ENCODE data around the gene OR4P4.

Gene OR4P4

GRCh38 chr11:55634813-55635212 lies at the start of gene OR4P4:
Gene OR4P4 (plus strand): TSS chr11:55635113.
- no peak for DNase-seq

- DNase-seq, result no peak
These were observed 27.4 kb upstream of the OR4P4 start, which contains the start of gene OR4C11 for GRCh38 chr11:55607545-55607944. Gene OR4C11 (minus strand): TSS chr11:55607645. CDS start chr11:55604373, 3,272 bp downstream.

- no peak for DNase-seq
These were observed 10.4 kb upstream of the OR4P4 start for GRCh38 chr11:55624531-55624930.

- no peak for DNase-seq
These were observed 13.1 kb downstream of the OR4P4 start, which contains the start of gene OR4S2 for GRCh38 chr11:55648027-55648426. Gene OR4S2 (plus strand): TSS chr11:55648327. CDS start chr11:55650904, 2,577 bp downstream.

- no peak for DNase-seq
These were observed 17.6 kb downstream of the OR4P4 start for GRCh38 chr11:55652560-55652959.

- no peak for DNase-seq
These were observed 20.2 kb downstream of the OR4P4 start for GRCh38 chr11:55655096-55655495.

GRCh38 chr11:55658031-55658573 lies 23.2 kb downstream of the OR4P4 start:
- DNase-seq, result no peak

- DNase-seq, result no peak
These were observed 23.7 kb downstream of the OR4P4 start for GRCh38 chr11:55658608-55659007.

- no peak for DNase-seq
These were observed 27.0 kb downstream of the OR4P4 start, which contains the start of gene OR4C6 for GRCh38 chr11:55661901-55662300. Gene OR4C6 (plus strand): TSS chr11:55662201. CDS start chr11:55665167, 2,966 bp downstream.

- no peak for DNase-seq
These were observed 34.5 kb downstream of the OR4P4 start for GRCh38 chr11:55669376-55669775.

- no peak for DNase-seq
These were observed 38.9 kb downstream of the OR4P4 start for GRCh38 chr11:55673860-55674259.

All from activated CD4-positive, alpha-beta T cell treated with anti-CD3 and anti-CD28 coated beads, Interleukin-2, amount 50 U/mL, for 16 hours (primary cell).